GM12878 (cell line): Measurements from ENCODE around the gene SH2B3. TPM values are rescaled to one million over a fixed set of nuclear protein-coding genes. Genes with fewer than 3 reads are reported as not detected.

ENCODE experiments used
- ATAC-seq: fragments of 200-7000 bp; cut with Tn5 transposase; 3 replicates; pipeline ENCODE4 v1.9.1; 2020; ENCODE audit warnings: mild to moderate bottlenecking, moderate library complexity
- BruUV-seq: library from RNA; stranded (reverse); fragments of 400-500 nt; replicated peaks from 2 replicates; lab custom pipeline; 2021; lab: Mats Ljungman, UMichigan
- CTCF ChIA-PET: fragments of 300-600 bp; sonication (Branson Sonifier 250); formaldehyde crosslinking; extraction: SDS; loops from one replicate; lab custom pipeline; 2021; ENCODE audit warnings: inconsistent platforms; lab: Yijun Ruan, JAX
- POLR2A ChIA-PET: fragments of 350-600 bp; formaldehyde crosslinking; extraction: SDS; loops from one replicate; lab custom pipeline; 2021; ENCODE audit warnings: inconsistent platforms; lab: Charles Lee
- RAD21 ChIA-PET: fragments of 300-600 bp; sonication (Branson Sonifier 250); formaldehyde crosslinking; loops from one replicate; lab custom pipeline; 2023; ENCODE audit warnings: antibody characterized with exemption; ENCODE audit not compliant: unreplicated experiment; lab: Charles Lee
- SMC1A ChIA-PET: fragments of 300-600 bp; sonication (Branson Sonifier 250); formaldehyde crosslinking; loops from one replicate; lab custom pipeline; 2023; ENCODE audit not compliant: unreplicated experiment, uncharacterized antibody; lab: Charles Lee
- DNase-seq: peaks from one replicate; pipeline ENCODE4 v3.0.0-alpha.2; 2011; ENCODE audit warnings: low read depth, low spot score
- FAIRE-seq: peaks from 3 replicates; lab custom pipeline; 2011; peaks lifted over from hg19 to GRCh38; lab: Jason Lieb, UNC
- H2AFZ ChIP-seq: 2 replicates; pipeline ENCODE4 v1.6.0; 2011; ENCODE audit warnings: low read depth, low read length, control low read depth; ENCODE audit not compliant: control insufficient read depth
- H3K27ac ChIP-seq: 2 replicates; pipeline ENCODE4 v1.5.1; 2011; ENCODE audit warnings: control low read depth; ENCODE audit not compliant: control insufficient read depth, insufficient read depth
- H3K27me3 ChIP-seq, 2 experiments: replicated peaks in 1 of 2; 2 replicates each; pipeline versions ENCODE4 v1.6.0 to v1.6.1; 2011; ENCODE audit warnings: low read length in 1 of 2; ENCODE audit not compliant: control insufficient read depth in 2 of 2, insufficient read depth in 2 of 2
- H3K36me3 ChIP-seq, 2 experiments: 2 replicates each; pipeline ENCODE4 v1.5.1; 2011; ENCODE audit warnings: low read length in 1 of 2; ENCODE audit not compliant: control insufficient read depth in 2 of 2, insufficient read depth in 2 of 2
- H3K4me1 ChIP-seq: 2 replicates; pipeline ENCODE4 v1.6.1; 2011; ENCODE audit warnings: mild to moderate bottlenecking, low read length, moderate library complexity, mixed read lengths; ENCODE audit not compliant: control insufficient read depth, insufficient read depth
- H3K4me2 ChIP-seq: 2 replicates; pipeline ENCODE4 v1.6.0; 2011; ENCODE audit warnings: control low read depth; ENCODE audit not compliant: control insufficient read depth, insufficient read depth
- H3K4me3 ChIP-seq: fragments of 200-600 bp; sonication (generic); 2 replicates; pipeline ENCODE4 v1.5.1; 2016
- H3K79me2 ChIP-seq: 2 replicates; pipeline ENCODE4 v1.6.0; 2011; ENCODE audit warnings: low read length; ENCODE audit not compliant: control insufficient read depth, insufficient read depth
- H3K9ac ChIP-seq: 2 replicates; pipeline ENCODE4 v1.8.0; 2011; ENCODE audit warnings: low read length, control low read depth, mixed read lengths; ENCODE audit not compliant: control insufficient read depth, insufficient read depth
- H3K9me3 ChIP-seq: replicated peaks from 3 replicates; pipeline ENCODE4 v1.5.1; 2011; ENCODE audit warnings: mild to moderate bottlenecking, low read length; ENCODE audit not compliant: control insufficient read depth, insufficient read depth
- H4K20me1 ChIP-seq: 2 replicates; pipeline ENCODE4 v1.6.0; 2011; ENCODE audit not compliant: control insufficient read depth, insufficient read depth
- BACH1 ChIP-seq: fragments of 450-650 bp; IDR thresholded peaks from 2 replicates; pipeline ENCODE4 v1.6.1; 2017; ENCODE audit warnings: mild to moderate bottlenecking, borderline replicate concordance
- E2F8 ChIP-seq: fragments of 450-650 bp; IDR thresholded peaks from 2 replicates; pipeline ENCODE4 v1.6.1; 2018; ENCODE audit warnings: mild to moderate bottlenecking, low read depth, moderate library complexity; ENCODE audit not compliant: partially characterized antibody
- HCFC1 ChIP-seq: fragments of 150-350 bp; IDR thresholded peaks from 2 replicates; pipeline ENCODE4 v1.6.1; 2014; ENCODE audit warnings: low read length
- IKZF1 ChIP-seq: fragments of 450-650 bp; conservative IDR thresholded peaks from 2 replicates; pipeline ENCODE4 v1.6.1; 2017; ENCODE audit warnings: antibody characterized with exemption, mild to moderate bottlenecking
- MLLT1 ChIP-seq: fragments of 450-650 bp; IDR thresholded peaks from 2 replicates; pipeline ENCODE4 v1.6.1; 2016; ENCODE audit warnings: mild to moderate bottlenecking
- NBN ChIP-seq: fragments of 450-650 bp; IDR thresholded peaks from 2 replicates; pipeline ENCODE4 v1.6.1; 2016
- NKRF ChIP-seq: fragments of 450-650 bp; conservative IDR thresholded peaks from 2 replicates; pipeline ENCODE4 v1.6.1; 2017; ENCODE audit warnings: mild to moderate bottlenecking, moderate library complexity
- RELB ChIP-seq: fragments of 450-650 bp; IDR thresholded peaks from 2 replicates; pipeline ENCODE4 v1.6.1; 2017; ENCODE audit warnings: low read depth, mild to moderate bottlenecking, moderate library complexity
- SMAD1 ChIP-seq: fragments of 450-650 bp; IDR thresholded peaks from 2 replicates; pipeline ENCODE4 v1.6.1; 2018; ENCODE audit warnings: mild to moderate bottlenecking, low read depth; ENCODE audit not compliant: partially characterized antibody
- SMARCA5 ChIP-seq: fragments of 450-650 bp; IDR thresholded peaks from 2 replicates; pipeline ENCODE4 v1.6.1; 2017; ENCODE audit warnings: mild to moderate bottlenecking
- SPI1 ChIP-seq: IDR thresholded peaks from 2 replicates; pipeline ENCODE4 v1.6.1; 2011; ENCODE audit warnings: low read depth, mild to moderate bottlenecking, low read length, moderate library complexity, borderline replicate concordance; ENCODE audit not compliant: insufficient read depth
- SREBF1 ChIP-seq: IDR thresholded peaks from 2 replicates; pipeline ENCODE4 v1.6.1; 2012; ENCODE audit warnings: mild to moderate bottlenecking, low read length
- STAT1 ChIP-seq: fragments of 450-650 bp; conservative IDR thresholded peaks from 2 replicates; pipeline ENCODE4 v1.6.1; 2014; ENCODE audit warnings: antibody characterized with exemption, mild to moderate bottlenecking
- TAF1 ChIP-seq: IDR thresholded peaks from 2 replicates; pipeline ENCODE4 v1.6.1; 2011; ENCODE audit warnings: mild to moderate bottlenecking, low read depth, low read length, borderline replicate concordance
- TCF12 ChIP-seq: IDR thresholded peaks from 2 replicates; pipeline ENCODE4 v1.6.1; 2011; ENCODE audit warnings: low read depth, mild to moderate bottlenecking, low read length
- WGBS: methylation state at CpG from one replicate; pipeline ENCODE4 v1.1.6; 2016; ENCODE audit warnings: low lambda C conversion rate; ENCODE audit not compliant: insufficient replicate concordance, insufficient coverage; ENCODE audit errors: missing lambda C conversion rate; 5-methylcytosine and 5-hydroxymethylcytosine counted together
- in situ Hi-C: fragments of 300-500 bp; cut with MboI; formaldehyde crosslinking; loops from 9 replicates; pipeline ENCODE4 v1.14.3; 2018; ENCODE audit warnings: mixed read lengths
- intact Hi-C: fragments of 100-400 bp; cut with micrococcal nuclease; formaldehyde crosslinking; loops from one replicate; pipeline ENCODE4 v1.14.2; 2022; ENCODE audit not compliant: unreplicated experiment
- polyA plus RNA-seq, 11 experiments: library from polyadenylated mRNA; depleted of rRNA in 4 of 11; unstranded in 6 of 11; stranded (reverse) in 5 of 11; fragments of >200 nt; fragmentation: Nextera tagmentation in 4 of 11; fragmentation: Illumina TruSeq in 1 of 11; extraction: Ambion mirVana in 4 of 11; extraction: Trizol in 1 of 11; gene quantifications; 1 replicate in 1 of 11; 2 replicates in 10 of 11; pipeline versions ENCODE4 v1.2.1 to v1.2.3, GENCODE V29; 2011 to 2016; ENCODE audit warnings: inconsistent platforms in 2 of 11, missing spikeins in 2 of 11, low read depth in 1 of 11
- total RNA-seq, 4 experiments: library from RNA; depleted of rRNA in 3 of 4; stranded (reverse); fragments of >200 nt in 3 of 4; fragmentation: Illumina TruSeq in 1 of 4; extraction: Trizol in 1 of 4; gene quantifications; 2 replicates each; pipeline versions ENCODE4 v1.2.1 to v1.2.3, GENCODE V29; 2013 to 2021

The SH2B3 gene
- total and polyA plus RNA-seq, 10 of the 15 experiments (the other 5 are each of a cell fraction or from before 2014, with no cell fraction given) = 5.8 to 46.4 (median 23.3) TPM

GRCh38 chr12:111411185-111411764 is 5.6 kb downstream of the SH2B3 start:
- no peak for DNase-seq
- Histone ChIP-seq H2AFZ (no peak overlapping the region), H3K9me3 (no peaks in the 10 kb centered on the region), H3K79me2 (peaks cover 93% of the 10 kb centered on the region), H3K27ac (peak overlapping the region; percentile 91), H3K9ac (peak overlapping the region; percentile 17; the same call in 1 of the 2 replicates), H4K20me1 (peaks cover 18% of the 10 kb centered on the region), H3K4me3 (peak overlapping the region; percentile 96; the same call in 1 of the 2 replicates), H3K36me3 (peaks cover 2 to 14% of the 10 kb centered on the region in 2 experiments), H3K4me2 (peak overlapping the region; percentile 96), H3K4me1 (peaks cover 49% of the 10 kb centered on the region), H3K27me3 (no peaks in the 10 kb centered on the region)
- FAIRE-seq = no peak
- ChIA-PET RAD21 (interaction anchor here (3.0 to 19.6 kb wide), 3 partner anchors 14 to 33 kb away, joined by 22 to 804 read pairs (median 41); no protein-coding TSS in a partner anchor), CTCF (interaction anchor here (3.2 to 27.0 kb wide), 4 partner anchors 7 to 40 kb away, joined by 13 to 1117 read pairs (median 28); no protein-coding TSS in a partner anchor), POLR2A (interaction anchor here (0.5 to 13.2 kb wide), 6 partner anchors 10 to 33 kb away, joined by 3 to 188 read pairs (median 8); no protein-coding TSS in a partner anchor), SMC1A (interaction anchor here (1.3 to 22.6 kb wide), 8 partner anchors 8 to 116 kb away, joined by 4 to 605 read pairs (median 28); no protein-coding TSS in a partner anchor)
- 0 out of 3 replicates have a peak, but pooled peaks have one; percentile 4 for ATAC-seq
- in situ Hi-C loops = no loop called here
- intact Hi-C loops = no loop called here
- WGBS = 69% methylated on average over 8 of the region's 8 CpGs
- BruUV-seq = no TSS peak
- TF ChIP-seq NBN = no peak
- TF ChIP-seq TCF12 = no peak
- TF ChIP-seq RELB = peak; percentile 37; the same call in 1 of the 2 replicates
- TF ChIP-seq SREBF1 = no peak
- no peak for TF ChIP-seq SMARCA5
- no peak for TF ChIP-seq SMAD1
- no peak for TF ChIP-seq NKRF
- no peak for TF ChIP-seq STAT1
- TF ChIP-seq IKZF1 = no peak
- TF ChIP-seq SPI1 = no peak
- TF ChIP-seq TAF1 = no peak
- no peak for TF ChIP-seq E2F8
- TF ChIP-seq BACH1 = no peak
- TF ChIP-seq MLLT1 = peak; percentile 67; the same call in 1 of the 2 replicates
- no peak for TF ChIP-seq HCFC1
